Peyer's patch (tissue), 4 donors: ENCODE results near the gene RBBP8NL. TPM values are rescaled to one million over a fixed set of nuclear protein-coding genes. Genes with fewer than 3 reads are reported as not detected.

Experiments
- DNase-seq, 3 donors: peaks; one replicate each; pipeline ENCODE4 v3.0.0-alpha.2; 2017 to 2019
- H3K27ac ChIP-seq, 4 donors: fragments of 200-600 bp; sonication (generic); one replicate each; pipeline ENCODE4 v1.5.1; 2016 to 2019
- H3K27me3 ChIP-seq, 2 donors: fragments of 200-600 bp; sonication (generic); one replicate each; pipeline ENCODE4 v1.5.1; 2019
- H3K36me3 ChIP-seq, 3 donors: fragments of 200-600 bp; sonication (generic); one replicate each; pipeline ENCODE4 v1.5.1; 2016 to 2019
- H3K4me1 ChIP-seq, 4 donors: fragments of 200-600 bp; sonication (generic); one replicate each; pipeline ENCODE4 v1.5.1; 2016 to 2019
- H3K4me3 ChIP-seq, 4 donors: fragments of 200-600 bp; sonication (generic); 1 replicate in 3 of 4; 2 replicates in 1 of 4; pipeline ENCODE4 v1.5.1; 2016 to 2019; ENCODE audit warnings: mild to moderate bottlenecking in 1 of 4
- H3K9me3 ChIP-seq, 4 donors: fragments of 200-600 bp; sonication (generic); one replicate each; pipeline ENCODE4 v1.5.1; 2016 to 2019; ENCODE audit warnings: mild to moderate bottlenecking in 1 of 4
- CTCF ChIP-seq, 6 experiments: fragments of 450-650 bp in 4 of 6; fragments of 200-600 bp in 2 of 6; sonication (generic) in 1 of 6; IDR thresholded peaks; one replicate each; pipeline ENCODE4 v1.5.1; 2017 to 2019; ENCODE audit warnings: antibody characterized with exemption in 6 of 6, mild to moderate bottlenecking in 3 of 6, moderate library complexity in 1 of 6
- POLR2A ChIP-seq, 2 donors: fragments of 450-650 bp; IDR thresholded peaks; one replicate each; pipeline ENCODE4 v1.5.1; 2017; ENCODE audit warnings: antibody characterized with exemption in 2 of 2, mild to moderate bottlenecking in 2 of 2, moderate library complexity in 2 of 2
- total RNA-seq, 4 donors: library from RNA; depleted of rRNA; stranded (reverse); fragments of >200 nt; gene quantifications; one replicate each; pipeline ENCODE4 v1.1.0, GENCODE V29; 2016

RBBP8NL gene
- total RNA-seq, 4 donors from 2014 or later, result 6.6 to 26.7 (median 13.4) TPM

GRCh38 chr20:62449951-62450691 lies 22.8 kb upstream of the RBBP8NL start:
- Histone ChIP-seq H3K4me1 (peaks cover 0 to 22% (median 0%) of the 10 kb centered on the region in 4 donors), H3K4me3 (peak overlapping the region in 1 of 4 donors; percentile 11), H3K36me3 (no peaks in the 10 kb centered on the region), H3K27ac (peak overlapping the region in 3 of 4 donors; percentile 36 to 90 (median 68)), H3K27me3 (no peaks in the 10 kb centered on the region), H3K9me3 (no peaks in the 10 kb centered on the region)
- DNase-seq, result peak in 2 of 3 donors; percentile 82 to 84
- TF ChIP-seq CTCF (IDR thresholded peaks at IDR 0.05) (peak in 4 of 6 experiments; percentile 29 to 83 (median 81)), POLR2A (IDR thresholded peaks at IDR 0.05) (peak in 1 of 2 donors; percentile 9)

- no peak overlapping the region for H3K4me3 ChIP-seq
- no peak for DNase-seq
- H3K27me3 ChIP-seq, result no peaks in the 10 kb centered on the region
- no peak for TF ChIP-seq POLR2A (IDR thresholded peaks at IDR 0.05)
- TF ChIP-seq CTCF (IDR thresholded peaks at IDR 0.05), result no peak
- no peak overlapping the region for H3K27ac ChIP-seq
- no peaks in the 10 kb centered on the region for H3K9me3 ChIP-seq
- no peaks in the 10 kb centered on the region for H3K36me3 ChIP-seq
- H3K4me1 ChIP-seq, result peaks cover 0 to 22% (median 0%) of the 10 kb centered on the region in 4 donors
These were observed 21.4 kb upstream of the RBBP8NL start for GRCh38 chr20:62448788-62449187.

- DNase-seq, result no peak
- Histone ChIP-seq H3K9me3 (no peaks in the 10 kb centered on the region), H3K4me3 (no peak overlapping the region), H3K36me3 (no peaks in the 10 kb centered on the region), H3K27me3 (no peaks in the 10 kb centered on the region), H3K4me1 (peaks cover 0 to 21% (median 0%) of the 10 kb centered on the region in 4 donors), H3K27ac (no peak overlapping the region)
- no peak for TF ChIP-seq CTCF (IDR thresholded peaks at IDR 0.05)
- TF ChIP-seq POLR2A (IDR thresholded peaks at IDR 0.05), result no peak
These were observed 20.7 kb upstream of the RBBP8NL start for GRCh38 chr20:62448038-62448437.

- no peak for DNase-seq
- Histone ChIP-seq H3K36me3 (no peaks in the 10 kb centered on the region), H3K4me3 (no peak overlapping the region), H3K9me3 (no peaks in the 10 kb centered on the region), H3K27ac (no peak overlapping the region), H3K27me3 (no peaks in the 10 kb centered on the region), H3K4me1 (peaks cover 0 to 15% (median 0%) of the 10 kb centered on the region in 4 donors)
- TF ChIP-seq CTCF (IDR thresholded peaks at IDR 0.05) (no peak), POLR2A (IDR thresholded peaks at IDR 0.05) (no peak)
These were observed 19.8 kb upstream of the RBBP8NL start for GRCh38 chr20:62446888-62447869.

- TF ChIP-seq CTCF (IDR thresholded peaks at IDR 0.05), result no peak
- TF ChIP-seq POLR2A (IDR thresholded peaks at IDR 0.05), result no peak
- no peaks in the 10 kb centered on the region for H3K27me3 ChIP-seq
These were observed 19.1 kb upstream of the RBBP8NL start for GRCh38 chr20:62446481-62446880.

More at GRCh38 chr20:62446481-62446880, 19.1 kb upstream of the RBBP8NL start:
- no peak overlapping the region for H3K4me3 ChIP-seq
- H3K36me3 ChIP-seq, result no peaks in the 10 kb centered on the region
- H3K4me1 ChIP-seq, result peaks cover 0 to 14% (median 0%) of the 10 kb centered on the region in 4 donors
- H3K27ac ChIP-seq, result no peak overlapping the region
- no peak for DNase-seq
- H3K9me3 ChIP-seq, result no peaks in the 10 kb centered on the region
